NCI-H1105 (cell line): ENCODE measurements around the gene AHCYL1.

Experiments used
- DNase-seq: peaks from one replicate; lab custom pipeline; 2025; lab: John Stamatoyannopoulos, UW

Gene AHCYL1

GRCh38 chr1:110062612-110063011 lies 78.0 kb downstream of the AHCYL1 start:
- no peak for DNase-seq

- no peak for DNase-seq
Observed at GRCh38 chr1:110063781-110064180, 79.2 kb downstream of the AHCYL1 start.

GRCh38 chr1:110064576-110065337 lies 80.2 kb downstream of the AHCYL1 start:
- DNase-seq: no peak

DNA sequence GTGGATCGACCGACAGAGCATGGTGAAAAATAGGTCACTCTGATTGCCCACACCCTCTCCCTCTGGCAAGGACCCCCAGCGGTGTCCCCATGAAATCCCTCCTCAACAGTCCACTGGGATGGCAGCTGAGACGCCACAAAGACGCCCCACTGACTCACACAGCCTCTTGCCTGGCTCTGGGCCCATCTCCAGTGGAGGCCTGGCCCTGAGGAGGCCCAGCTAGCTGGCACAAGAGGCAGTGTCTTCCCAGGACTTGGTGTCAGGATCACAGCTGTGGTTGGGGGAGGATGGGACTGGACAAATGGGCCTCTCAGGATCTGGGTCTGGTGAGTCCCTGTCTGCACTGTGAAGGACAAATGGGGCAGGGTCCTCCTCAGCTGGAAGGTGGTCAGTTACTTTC lies 81.3 kb downstream of the AHCYL1 start:
- no peak for DNase-seq

DNA sequence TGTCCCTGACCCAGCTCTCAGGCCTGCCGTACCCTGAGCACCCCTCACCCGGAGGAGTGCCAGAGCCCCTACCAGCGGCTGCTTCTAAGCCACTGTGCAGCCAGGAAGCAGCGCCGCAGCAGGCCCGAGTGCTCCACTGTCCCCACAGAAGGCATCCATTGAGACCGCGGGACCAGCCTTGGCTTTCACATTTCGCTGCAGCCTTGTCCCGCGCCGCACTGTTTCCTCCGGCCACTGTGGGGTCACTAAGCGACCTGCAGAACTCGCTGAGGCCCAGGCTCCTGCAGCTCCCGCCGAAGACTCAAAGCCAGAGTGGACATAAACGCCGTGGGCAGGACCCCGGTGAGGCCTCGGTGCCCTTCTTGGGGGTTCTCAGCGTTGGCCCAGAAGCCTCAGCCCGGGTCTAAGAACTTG lies 82.9 kb downstream of the AHCYL1 start:
- no peak for DNase-seq

GRCh38 chr1:110067893-110068645 lies 83.5 kb downstream of the AHCYL1 start:
- DNase-seq: no peak

GRCh38 chr1:110068646-110069403 lies 84.3 kb downstream of the AHCYL1 start:
- no peak for DNase-seq

DNA sequence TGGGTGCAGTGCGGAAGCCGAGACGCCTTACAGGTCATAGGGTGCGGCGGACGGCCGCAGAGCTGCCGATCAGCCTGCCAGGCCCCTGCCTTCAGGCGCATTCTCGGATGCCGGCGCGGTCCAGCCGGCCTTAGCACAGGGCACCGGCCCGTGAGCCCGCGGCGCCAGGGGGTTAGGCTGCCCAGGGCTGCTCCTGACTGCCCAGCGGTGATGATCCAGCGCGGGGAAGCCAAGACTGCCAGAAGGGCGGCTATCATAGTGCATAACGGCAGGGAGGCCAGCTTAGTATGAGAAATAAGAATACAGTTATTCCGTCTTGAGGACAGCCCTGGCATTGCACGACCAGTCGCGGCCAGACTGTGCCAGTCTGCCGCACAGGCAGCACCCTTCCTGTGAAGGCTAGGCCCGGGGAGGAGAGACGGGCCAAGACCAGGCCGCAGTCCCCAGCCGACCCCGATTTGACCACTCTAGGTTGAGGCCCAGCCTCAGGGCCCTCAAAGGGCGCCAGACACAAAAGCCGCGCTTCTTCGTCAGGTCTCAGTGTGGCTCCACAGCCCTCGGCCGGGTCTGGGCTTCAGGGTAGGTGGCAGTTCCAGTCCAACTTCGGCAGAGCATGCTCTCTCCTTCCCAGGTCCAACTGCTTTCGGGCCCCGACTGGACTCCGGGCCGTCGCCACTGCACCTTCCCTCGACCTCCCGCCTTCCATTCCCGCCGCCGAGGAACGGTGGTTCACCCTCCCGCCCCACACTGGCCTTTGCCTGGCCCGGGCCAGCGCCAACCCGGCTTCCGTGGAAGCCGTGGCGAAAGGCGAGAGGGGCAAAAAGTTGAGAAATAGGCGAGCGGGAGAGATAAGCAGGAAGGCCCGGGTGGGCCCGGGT lies 85.1 kb downstream of the AHCYL1 start:
- no peak for DNase-seq

- DNase-seq: no peak
Observed at GRCh38 chr1:110070282-110070669, 85.7 kb downstream of the AHCYL1 start.

GRCh38 chr1:110070671-110071242 lies 86.2 kb downstream of the AHCYL1 start, which contains the start of gene ALX3:
ALX3 (minus strand) TSS chr1:110070672; CDS start chr1:110070612, 60 bp downstream.
- DNase-seq: no peak
